HG03175 (cell line): ENCODE measurements around the gene ITK.
"Not testable (repeated sequence)": the region's sequence is repeated elsewhere in the genome, so short reads cannot be mapped to it uniquely, and the experiment has no call there.

Experiments used
- ATAC-seq: cut with Tn5 transposase; IDR thresholded peaks from one replicate; pipeline ENCODE4 v1.9.1; 2021; ENCODE audit warnings: mild to moderate bottlenecking, moderate library complexity; ENCODE audit not compliant: unreplicated experiment

Gene ITK

GRCh38 chr5:157205708-157206107 is 25.1 kb downstream of the ITK start:
- no peak for ATAC-seq

- not testable (repeated sequence) for ATAC-seq
Observed at GRCh38 chr5:157210652-157211051, 30.0 kb downstream of the ITK start.

- no peak for ATAC-seq
Observed at GRCh38 chr5:157212307-157212706, 31.7 kb downstream of the ITK start.

GRCh38 chr5:157213527-157214243 is 33.0 kb downstream of the ITK start:
- ATAC-seq = no peak

GRCh38 chr5:157214415-157214814 is 33.8 kb downstream of the ITK start:
- no peak for ATAC-seq

GRCh38 chr5:157214861-157215513 is 34.3 kb downstream of the ITK start:
- peak; percentile 46 for ATAC-seq

- ATAC-seq = peak; percentile 24
Observed at GRCh38 chr5:157215514-157216167, 35.0 kb downstream of the ITK start.

GRCh38 chr5:157216391-157217142 is 35.9 kb downstream of the ITK start:
- no peak for ATAC-seq

GRCh38 chr5:157217289-157218024 is 36.8 kb downstream of the ITK start:
- ATAC-seq = no peak

GRCh38 chr5:157219491-157220271 is 39.0 kb downstream of the ITK start:
- ATAC-seq = peak; percentile 68

GRCh38 chr5:157221959-157222358 is 41.3 kb downstream of the ITK start:
- no peak for ATAC-seq

GRCh38 chr5:157222506-157223230 is 42.0 kb downstream of the ITK start:
- ATAC-seq = no peak

GRCh38 chr5:157225469-157226422 is 45.1 kb downstream of the ITK start:
- ATAC-seq = no peak

GRCh38 chr5:157230610-157231009 is 50.0 kb downstream of the ITK start:
- ATAC-seq = no peak

- no peak for ATAC-seq
Observed at GRCh38 chr5:157232706-157233105, 52.1 kb downstream of the ITK start.

GRCh38 chr5:157233515-157233914 is 52.9 kb downstream of the ITK start:
- no peak for ATAC-seq

- ATAC-seq = no peak
Observed at GRCh38 chr5:157236423-157236822, 55.8 kb downstream of the ITK start.

GRCh38 chr5:157241483-157241882 is 60.8 kb downstream of the ITK start:
- ATAC-seq = no peak
